Thyroid gland (tissue), 4 donors: ENCODE measurements around the gene ZNF575.

Source experiments
- CTCF ChIP-seq, 6 experiments: fragments of 200-600 bp in 3 of 6; fragments of 450-650 bp in 3 of 6; sonication (generic) in 3 of 6; IDR thresholded peaks; one replicate each; pipeline ENCODE4 v1.5.1; 2016 to 2019; ENCODE audit warnings: antibody characterized with exemption in 6 of 6, mild to moderate bottlenecking in 2 of 6, inconsistent platforms in 1 of 6, moderate library complexity in 1 of 6
- POLR2A ChIP-seq, 2 donors: fragments of 450-650 bp; IDR thresholded peaks; one replicate each; pipeline ENCODE4 v1.6.1; 2017; ENCODE audit warnings: antibody characterized with exemption in 2 of 2, mild to moderate bottlenecking in 2 of 2, moderate library complexity in 1 of 2

GRCh38 chr19:43574424-43575155 lies 41.6 kb downstream of the ZNF575 start:
- TF ChIP-seq CTCF (IDR thresholded peaks at IDR 0.05) (no peak), POLR2A (IDR thresholded peaks at IDR 0.05) (no peak)
